ENCODE data around the gene SEMA5B.

SEMA5B gene

DNA sequence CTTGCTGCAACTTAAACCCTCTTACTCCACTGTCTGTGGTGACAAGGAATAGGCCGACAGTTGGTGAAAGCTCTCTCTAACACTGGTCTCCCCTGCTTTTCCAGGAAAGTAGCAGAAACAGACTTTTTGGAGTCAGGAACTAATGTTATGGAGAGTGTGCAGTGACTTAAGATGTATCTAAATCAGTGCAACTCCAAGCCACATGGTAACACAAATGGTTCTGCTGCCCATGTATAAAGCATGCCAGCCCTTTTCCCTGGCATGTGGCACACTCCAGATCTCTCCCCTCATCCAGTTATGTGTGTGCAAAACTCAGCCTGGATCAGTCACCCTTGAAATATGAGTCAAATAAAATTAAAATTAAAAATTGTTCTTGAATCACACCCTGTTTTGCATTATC lies 55.4 kb downstream of the SEMA5B start:
- no peak for DNase-seq

DNA sequence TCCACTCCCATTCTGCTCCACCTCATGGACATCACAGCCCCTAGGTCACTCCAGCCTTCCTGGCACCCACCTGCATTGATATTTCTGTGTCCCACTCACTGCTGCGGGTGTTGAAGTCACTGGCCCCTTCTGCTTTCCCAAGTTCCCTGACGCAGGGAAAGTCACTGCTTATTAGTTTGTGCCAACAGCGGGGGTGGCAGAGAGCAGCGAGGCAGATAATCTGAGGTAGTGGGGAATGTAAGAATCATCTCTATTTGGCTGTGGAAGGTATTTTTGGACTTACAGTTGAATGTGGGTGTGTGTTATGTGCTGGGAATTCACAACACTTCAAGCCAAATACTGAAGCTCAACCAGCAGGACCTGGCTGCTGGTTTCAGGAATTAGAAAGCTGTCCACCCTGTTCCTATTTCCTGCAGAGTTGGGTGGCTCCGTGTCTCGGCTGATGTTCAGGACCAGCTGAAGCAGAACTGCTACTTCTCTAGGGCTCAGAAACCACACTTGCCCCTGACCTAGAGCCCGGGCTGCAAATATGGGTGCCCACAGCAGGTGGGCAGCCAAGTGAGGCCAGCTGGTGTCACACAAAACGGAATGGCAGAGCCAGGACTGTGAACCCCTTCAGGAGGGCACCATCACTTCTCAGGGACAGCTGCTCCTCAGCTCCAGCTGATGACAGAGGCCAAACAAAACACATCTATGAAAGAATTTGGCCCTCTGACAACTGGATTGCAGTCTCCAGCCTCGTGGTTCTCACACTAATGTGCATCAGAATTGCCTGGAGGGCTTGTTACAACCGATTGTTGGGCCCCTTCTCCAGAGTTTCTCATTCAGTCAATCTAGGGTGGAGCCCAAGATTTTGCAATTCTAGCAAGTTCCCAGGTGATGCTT lies 57.7 kb downstream of the SEMA5B start:
- DNase-seq, result no peak

DNA sequence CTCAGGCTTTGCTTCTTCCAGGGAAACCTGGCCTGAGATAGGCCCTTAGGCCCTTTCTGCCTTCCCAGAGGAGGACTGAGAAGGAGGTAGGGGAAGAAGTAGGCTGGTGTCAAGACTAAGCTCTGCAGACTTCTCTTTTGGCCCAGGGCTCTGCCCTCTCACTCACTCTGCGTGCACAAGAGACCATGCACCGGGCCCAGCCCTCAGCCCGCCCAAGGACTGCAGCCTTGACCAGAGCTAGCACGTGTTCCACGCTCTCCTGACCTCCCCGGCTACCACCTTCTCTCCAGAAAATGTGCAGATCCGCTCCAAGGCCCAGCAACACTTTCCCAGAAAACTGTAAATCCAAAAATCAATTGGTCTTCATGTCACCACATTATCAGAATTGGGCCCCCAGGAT lies 59.8 kb downstream of the SEMA5B start:
- no peak for DNase-seq

DNA sequence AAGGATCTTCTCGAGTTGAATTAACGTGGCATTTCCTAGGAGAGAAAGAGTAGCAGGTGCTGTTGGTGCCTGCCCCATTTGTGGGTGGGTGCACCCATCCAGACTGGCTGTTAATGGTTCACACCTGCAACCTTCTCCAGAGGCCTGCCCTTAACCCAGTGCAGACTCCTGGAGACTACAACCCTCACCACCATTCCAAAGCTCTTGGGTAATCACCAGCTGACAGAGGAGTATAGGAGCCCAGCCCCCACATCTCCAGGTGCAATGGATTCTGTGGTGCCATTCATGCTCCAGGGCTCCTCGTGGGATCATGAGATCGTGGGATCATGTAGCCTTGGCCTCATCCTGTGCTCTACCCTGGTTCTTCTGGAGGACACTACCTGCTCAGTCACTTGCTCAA lies 60.2 kb downstream of the SEMA5B start:
- no peak for DNase-seq

DNA sequence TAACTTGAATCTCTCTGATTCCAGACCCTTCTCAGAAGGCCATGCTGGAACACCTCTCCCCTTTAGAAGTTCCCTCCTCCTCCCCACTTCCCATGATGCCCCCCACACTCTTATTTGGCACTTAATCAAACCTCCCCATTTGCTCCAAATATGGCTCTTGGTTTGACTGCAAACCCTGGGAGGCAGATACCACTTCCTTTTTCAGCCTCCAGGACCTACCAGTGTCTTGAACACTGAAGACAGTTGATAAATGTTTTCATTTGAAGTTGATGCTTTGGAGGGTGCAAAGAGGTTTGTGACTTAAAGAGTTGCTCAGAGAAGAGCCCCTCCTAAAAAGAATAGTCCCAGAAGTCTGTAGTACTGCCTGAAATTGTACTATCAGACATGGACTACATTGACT lies 61.5 kb downstream of the SEMA5B start:
- no peak for DNase-seq

DNA sequence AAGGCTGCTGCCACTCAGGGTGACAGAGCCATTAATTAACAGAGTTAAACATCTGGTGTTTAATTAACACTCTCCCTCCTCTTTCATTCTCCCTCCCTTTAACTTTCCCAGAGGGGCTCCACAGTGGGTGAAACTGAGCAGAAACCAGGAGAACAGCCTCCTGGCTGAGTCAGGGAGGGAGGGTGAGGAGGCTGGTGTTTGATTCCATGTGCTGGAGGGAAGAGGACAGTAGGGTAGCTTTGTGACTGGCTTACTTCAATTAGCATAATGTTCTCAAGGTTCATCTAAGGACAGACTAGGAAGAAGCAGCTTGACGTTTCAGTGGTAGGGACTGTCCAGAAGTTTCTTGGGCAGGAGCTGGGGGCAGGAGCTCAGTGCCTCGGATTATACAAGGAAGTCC lies 62.8 kb downstream of the SEMA5B start:
- DNase-seq, result no peak

DNA sequence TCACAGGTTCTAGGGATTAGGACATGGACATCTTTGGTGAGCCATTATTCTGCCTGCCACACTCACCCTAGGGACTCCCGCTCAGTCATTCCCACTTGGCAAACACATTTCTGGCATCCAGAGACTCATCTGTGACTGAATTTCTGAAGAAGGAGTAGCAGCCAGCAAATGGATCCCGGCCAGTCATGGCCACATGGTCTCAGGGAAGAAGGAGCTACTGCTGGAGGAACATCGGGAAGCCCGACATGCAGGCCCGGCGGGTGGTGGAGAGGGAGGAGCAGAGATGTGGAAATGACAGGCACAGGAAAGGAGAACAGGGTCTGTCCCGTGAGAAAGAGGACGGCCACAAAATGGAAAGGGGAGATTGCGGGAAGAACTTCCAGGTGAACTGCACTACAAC lies 65.4 kb downstream of the SEMA5B start:
- no peak for DNase-seq

DNA sequence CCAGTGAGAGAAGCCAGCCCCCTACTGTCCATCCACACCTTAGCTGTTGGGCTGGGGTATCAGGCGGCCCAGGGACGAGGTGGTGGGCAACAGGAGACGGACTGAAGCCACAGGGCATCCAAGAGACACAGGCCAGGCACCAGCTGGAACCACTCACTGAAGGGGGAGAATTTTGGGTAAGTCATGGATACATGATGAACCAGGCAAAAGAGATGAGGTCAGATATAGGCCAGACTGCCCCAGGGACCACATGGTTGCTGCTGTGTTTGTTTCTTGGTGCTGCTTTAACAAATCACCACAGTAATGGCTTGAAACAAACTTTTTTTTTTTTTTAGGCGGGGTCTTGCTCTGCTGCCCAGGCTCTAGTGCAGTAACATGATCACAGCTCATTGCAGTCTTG lies 66.4 kb downstream of the SEMA5B start:
- DNase-seq, result no peak

DNA sequence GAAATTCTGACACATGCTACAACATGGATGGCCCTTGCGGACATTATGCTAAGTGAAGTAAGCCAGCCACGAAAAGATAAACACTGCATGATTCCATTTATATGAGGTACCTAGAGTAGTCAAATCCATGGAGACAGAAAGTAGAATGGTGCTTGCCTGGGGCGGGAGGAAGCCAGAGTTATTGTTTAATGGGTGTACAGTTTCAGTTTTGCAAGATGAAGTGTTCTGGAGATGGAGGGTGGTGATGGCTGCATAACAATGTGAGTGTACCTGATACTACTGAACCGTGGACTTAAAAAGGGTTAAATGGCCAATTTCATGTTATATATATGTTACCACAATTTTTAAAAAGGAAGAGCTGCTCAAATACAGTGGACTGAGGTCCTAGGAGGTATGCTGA lies 66.9 kb downstream of the SEMA5B start:
- DNase-seq, result no peak

DNA sequence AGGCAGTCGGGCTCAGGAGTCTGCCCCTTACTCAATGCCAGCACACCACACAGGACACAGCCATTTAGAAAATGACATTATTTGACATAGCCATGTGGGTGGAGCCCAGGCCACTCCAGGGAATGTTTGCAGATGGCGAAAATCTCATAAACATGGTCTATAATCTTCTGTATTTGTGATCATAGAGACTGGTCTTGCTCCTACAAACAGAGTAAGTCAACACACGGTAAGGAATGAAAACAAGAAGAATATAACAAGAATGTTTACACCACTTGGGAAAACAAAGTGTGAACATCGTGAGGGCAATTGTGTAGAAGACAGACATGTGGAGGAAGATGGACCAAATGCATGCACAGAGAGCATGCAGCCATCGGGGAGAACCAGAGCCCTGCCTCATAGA lies 68.2 kb downstream of the SEMA5B start:
- DNase-seq, result no peak

DNA sequence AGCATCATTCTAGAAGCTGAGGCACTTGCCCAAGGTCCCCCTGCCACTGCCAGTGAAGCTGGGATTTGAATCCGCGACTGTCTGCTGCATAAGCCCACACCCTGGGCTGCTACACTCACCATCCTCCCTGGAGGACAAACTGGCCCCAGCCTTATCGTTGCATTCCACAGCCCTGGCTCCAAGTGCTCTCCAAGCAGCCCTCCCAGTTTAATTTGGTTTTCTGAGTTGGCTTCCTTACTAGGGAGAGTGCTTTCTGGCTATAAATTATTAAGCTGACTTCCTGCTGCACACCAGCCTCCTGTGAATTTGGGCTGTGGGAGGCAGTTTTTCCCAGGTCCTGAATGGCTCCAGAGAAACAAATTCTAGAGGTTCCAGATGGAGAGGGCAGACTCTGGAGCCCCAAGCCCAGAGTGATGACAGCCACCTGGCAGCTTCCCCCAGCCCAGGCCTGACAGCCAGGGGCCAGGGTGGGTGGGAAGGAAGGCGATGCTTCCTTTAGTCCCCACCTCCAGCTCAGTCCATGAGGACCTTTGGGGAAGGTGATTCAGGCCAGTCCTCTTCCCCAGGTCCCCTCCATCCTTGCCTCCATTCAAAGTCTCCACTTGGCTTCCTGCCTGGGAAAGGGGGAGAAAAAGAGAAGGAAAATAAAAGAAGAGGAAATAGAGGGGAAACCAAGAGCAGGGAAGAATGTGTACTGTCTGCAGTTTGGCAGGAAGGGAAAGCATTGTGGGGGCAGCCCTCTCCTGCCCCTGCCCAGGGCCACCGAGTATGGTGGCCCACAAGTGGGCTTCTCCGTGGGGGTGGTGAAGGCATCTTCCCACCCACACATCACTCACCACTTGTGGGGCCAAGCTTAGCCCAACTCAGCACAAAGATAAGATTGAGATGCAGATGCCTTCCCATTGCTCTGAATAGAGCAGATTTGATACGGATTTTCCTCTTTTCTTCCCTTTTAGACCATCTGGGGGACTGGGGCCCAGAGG lies 69.6 kb downstream of the SEMA5B start:
- no peak for DNase-seq

DNA sequence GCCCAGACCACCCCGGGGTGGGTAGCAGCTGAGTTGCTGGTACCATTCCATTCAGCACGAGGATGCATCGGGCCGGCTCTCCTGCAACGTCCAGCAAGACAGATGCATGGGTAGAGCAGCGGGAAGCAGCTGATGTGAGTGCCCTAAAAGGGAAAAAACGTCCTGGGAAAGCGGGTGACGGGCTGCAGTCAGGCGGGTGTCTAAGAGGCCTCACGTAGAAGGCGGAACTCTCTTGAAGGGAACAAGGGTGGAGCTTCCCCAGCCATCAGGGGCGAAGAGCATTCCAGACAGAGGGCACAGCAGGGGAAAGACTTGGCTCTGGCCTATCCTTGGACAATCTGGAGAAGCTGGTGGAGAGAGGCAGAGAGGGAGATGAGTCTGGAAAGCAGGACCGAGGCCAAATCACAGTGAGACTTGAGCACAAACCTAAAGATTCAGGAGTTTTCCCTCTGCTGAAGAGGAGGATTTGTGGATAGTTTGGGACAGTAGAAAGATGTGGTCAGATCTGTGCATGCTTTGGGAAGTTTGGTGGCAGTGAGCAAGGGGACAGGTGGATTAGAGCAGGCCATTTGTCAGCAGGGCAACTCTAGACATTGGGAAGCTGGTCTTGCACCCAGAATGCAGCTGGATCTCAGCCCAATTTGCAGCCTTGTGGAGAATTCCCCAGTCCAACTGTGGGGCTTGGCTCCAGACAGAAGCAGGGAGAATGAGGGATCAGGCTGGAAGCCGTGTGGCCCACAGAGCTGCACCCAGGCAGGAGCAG lies 70.7 kb downstream of the SEMA5B start:
- DNase-seq, result no peak

DNA sequence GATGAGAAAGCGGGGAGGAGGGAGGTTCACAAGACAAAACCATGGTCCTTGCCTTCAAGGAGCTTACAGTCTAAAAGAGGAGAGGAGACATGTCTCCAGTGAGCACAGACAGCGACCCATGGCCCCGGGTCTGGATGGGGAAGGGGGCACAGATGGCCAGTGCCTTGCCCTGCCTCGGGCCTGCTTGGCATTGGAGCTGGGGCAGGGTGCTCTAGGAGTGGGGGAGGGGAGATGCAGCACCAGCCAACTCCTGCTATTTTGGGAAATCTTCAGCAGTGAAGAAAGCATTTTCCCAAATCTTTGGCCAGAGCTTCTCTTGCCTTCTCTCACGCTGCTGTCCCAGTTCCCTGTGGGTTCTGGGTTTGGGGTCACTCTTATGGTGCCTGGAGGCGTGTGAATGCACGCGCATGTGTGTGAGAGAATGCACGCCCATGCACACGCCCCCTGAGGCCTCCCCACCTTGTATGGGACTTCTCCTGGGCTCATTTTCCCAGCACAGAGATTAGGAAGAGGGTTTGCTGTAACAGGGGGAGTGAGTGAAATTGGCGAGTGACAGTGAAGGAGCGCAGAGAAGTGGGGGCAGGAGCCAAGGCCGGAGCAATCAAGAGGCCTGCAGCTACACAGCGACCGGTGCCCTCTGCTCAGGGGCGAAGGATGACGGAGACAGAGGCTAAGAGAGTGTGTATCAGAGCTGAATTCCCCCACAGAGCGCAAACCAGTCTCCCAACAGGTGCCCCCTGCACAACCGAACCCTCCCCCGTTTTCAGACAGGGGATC lies 71.5 kb downstream of the SEMA5B start:
- DNase-seq, result no peak

DNA sequence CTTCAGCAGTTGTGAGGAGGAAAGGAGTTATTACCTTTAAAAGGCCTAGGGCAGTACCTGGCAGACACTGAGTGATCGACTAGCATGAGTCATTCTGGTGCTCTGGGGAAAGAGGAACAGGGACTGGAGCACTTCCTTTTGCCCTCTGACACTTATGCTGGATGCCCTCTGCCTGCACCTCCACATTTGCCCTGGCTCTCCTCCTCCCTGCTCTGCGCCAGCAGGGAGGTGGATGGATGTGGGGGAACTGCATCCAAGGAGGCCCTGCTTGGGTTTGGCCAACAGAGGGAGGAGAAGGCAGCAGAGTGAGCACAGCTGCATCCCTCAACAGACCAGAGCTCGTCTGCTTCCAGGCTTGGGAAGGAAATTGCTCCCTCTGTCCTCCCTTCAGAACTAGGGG lies 75.0 kb downstream of the SEMA5B start:
- no peak for DNase-seq

DNA sequence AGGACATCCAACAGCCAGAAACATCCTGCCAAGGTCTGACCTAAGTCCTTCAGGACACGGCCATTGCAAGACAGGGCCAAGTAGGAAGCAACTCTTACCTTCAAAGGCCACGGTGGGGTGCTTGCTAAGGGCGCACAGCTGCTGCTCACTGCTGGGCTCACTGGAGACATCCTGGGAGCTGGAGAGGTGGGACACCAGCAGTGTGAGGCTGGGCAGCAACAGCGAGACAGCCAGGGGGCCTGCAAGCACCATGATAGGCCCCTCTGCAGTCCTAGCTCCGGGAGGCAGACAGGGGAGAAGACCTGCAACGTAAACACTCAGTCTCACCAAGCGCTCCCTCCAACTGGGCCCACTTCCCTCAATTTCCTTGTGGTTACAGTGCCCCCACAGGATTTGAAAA lies 79.2 kb downstream of the SEMA5B start:
- DNase-seq, result no peak

DNA sequence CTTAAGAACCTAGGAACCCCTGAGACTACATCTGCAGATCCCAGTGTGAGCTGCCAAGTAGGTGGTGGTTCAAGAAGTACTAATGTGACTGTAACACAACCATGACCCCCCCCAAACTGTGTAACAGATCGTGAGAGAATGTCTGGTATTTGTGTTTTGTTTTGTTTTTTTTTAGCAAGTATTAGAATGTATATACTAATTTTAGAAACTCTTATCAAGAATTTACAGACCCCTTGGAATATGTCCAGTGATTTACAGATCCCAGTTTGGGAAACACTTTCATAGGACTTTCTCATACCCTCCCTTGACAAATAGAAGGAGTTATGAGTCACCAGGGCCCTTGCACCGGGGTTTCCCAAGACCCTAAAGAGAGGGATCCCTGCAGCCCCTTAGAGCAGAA lies 79.8 kb downstream of the SEMA5B start:
- DNase-seq, result no peak

DNA sequence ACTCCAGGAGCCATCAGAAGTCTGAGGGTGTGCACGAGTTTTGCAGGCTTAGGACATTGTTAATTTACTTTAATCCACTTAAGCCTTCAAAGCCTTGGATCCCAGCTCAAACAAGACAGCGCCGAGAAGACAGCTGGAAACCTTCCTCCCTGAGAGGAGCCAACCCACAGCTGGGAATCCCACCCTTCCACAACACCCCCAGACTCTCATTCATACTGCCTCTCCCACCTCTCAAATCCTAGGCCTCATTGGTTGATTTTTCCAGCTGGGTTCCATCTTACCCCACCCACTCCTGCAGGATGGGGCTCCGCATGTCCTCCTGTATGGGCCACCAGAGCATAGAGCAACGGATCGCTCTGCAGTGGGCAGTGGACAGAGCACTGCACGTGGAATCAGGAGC lies 80.4 kb downstream of the SEMA5B start:
- no peak for DNase-seq

DNA sequence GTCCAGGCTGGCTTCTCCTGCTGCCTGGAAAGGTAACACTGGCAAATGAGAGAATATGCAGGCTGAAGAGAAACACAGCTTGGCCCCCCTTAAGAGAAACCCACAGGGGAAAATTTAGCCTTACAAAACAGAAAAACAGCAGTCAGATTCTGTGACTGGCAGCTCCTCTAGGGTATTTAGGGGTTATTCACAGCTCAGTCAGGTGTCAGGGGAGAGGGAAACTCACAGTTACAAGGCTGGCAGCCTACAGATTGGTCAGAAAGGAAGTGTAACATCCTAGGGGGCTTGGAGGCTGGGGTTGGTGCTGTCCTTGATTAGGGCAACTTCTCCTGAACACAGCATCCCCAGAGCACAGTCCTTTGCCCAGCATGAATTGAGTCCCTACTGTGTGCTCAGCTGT lies 81.4 kb downstream of the SEMA5B start:
- DNase-seq, result no peak

DNA sequence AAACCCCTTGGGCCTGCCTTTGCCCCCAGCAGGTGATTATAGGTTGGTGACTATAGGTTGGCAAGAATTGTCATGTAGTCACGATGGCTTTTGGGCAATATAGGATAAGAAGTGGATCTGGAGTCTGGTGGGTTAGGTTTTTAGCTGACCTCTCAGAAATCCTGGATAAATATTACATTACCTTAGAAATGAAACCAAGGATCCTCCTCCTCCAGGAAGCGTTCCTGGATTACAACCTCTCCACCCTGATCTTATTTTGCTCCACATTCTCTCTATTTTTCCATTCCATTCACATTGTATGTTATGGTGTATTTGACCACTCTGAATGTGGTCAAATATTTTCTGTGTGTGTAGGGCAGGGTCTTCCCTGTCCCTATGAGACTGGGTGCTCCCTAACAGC lies 82.3 kb downstream of the SEMA5B start:
- DNase-seq, result no peak

DNA sequence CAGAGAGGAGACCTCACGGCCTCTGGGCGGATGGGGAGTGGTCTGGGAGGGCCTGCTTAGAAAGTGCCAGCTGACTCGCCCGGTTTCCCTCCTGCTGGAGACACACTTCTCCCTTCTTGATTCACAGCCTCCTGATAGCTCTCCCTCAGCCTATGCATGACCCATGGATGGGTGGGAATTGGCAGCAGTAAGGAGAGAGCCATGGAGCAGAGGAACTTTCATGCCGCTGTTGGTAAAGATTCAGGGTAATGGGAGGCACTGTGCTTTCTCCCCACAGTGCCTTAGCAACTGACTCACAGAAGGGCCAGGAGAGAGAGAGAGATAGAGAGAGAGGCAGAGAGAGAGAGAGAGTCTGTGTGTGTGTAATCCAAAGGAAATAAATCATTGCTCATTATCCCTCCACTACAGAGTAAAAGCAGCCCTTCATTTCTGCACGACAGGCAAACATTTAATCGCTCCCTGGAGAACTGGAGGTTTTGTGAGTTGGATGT lies 82.8 kb downstream of the SEMA5B start:
- no peak for DNase-seq

DNA sequence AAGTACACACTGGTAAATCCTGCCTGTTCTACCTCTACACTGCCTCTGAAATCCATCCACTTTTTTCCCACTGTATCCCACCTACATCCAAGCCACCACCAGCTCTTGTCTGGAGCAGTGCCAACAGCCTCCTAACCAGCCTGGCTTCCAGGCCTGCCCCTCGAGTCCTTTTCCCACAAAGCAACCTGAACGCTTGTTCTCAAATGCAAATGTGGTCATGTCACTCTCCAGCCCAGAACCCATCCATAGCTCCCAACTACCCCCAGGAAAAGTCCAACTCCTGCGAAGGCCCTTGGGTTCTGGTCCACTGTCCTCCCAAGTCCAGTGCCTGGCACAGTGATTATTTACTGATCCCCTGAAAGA lies 83.8 kb downstream of the SEMA5B start:
- no peak for DNase-seq
